ENCODE data around the gene IQCC. TPM values are rescaled to one million over a fixed set of nuclear protein-coding genes. Genes with fewer than 3 reads are reported as not detected.

IQCC gene
- polyA plus RNA-seq, 1 donor from 2014 or later, result 7.5 TPM

- Histone ChIP-seq H3K27ac (ENCODE audit: low read length) (no peak overlapping the region), H3K9me2 (ENCODE audit: insufficient read depth, low read length) (no peaks in the 10 kb centered on the region), H3F3A (ENCODE audit: insufficient read depth, low read length, poor library complexity, severe bottlenecking) (no peaks in the 10 kb centered on the region), H3K9ac (ENCODE audit: low read length) (peak overlapping the region; percentile 14), H3K4me3 (ENCODE audit: low read length) (peak overlapping the region; percentile 60), H2AFZ (ENCODE audit: low read depth, low read length) (no peak overlapping the region), H4K20me1 (ENCODE audit: insufficient read depth) (no peaks in the 10 kb centered on the region), H3K79me2 (replicated peaks; ENCODE audit: insufficient read depth, low read length) (no peaks in the 10 kb centered on the region), H3K9me3 (ENCODE audit: low read length) (no peaks in the 10 kb centered on the region), H3K27me3 (ENCODE audit: insufficient read depth, low read depth, low read length) (peaks cover 24% of the 10 kb centered on the region), H3K36me3 (ENCODE audit: insufficient read depth, low read length) (no peaks in the 10 kb centered on the region), H3K4me2 (ENCODE audit: low read length) (no peak overlapping the region)
- no peak for TF ChIP-seq SMC3 (conservative IDR thresholded peaks at IDR 0.05; ENCODE audit: poor library complexity)
- TF ChIP-seq, protein P1, sequence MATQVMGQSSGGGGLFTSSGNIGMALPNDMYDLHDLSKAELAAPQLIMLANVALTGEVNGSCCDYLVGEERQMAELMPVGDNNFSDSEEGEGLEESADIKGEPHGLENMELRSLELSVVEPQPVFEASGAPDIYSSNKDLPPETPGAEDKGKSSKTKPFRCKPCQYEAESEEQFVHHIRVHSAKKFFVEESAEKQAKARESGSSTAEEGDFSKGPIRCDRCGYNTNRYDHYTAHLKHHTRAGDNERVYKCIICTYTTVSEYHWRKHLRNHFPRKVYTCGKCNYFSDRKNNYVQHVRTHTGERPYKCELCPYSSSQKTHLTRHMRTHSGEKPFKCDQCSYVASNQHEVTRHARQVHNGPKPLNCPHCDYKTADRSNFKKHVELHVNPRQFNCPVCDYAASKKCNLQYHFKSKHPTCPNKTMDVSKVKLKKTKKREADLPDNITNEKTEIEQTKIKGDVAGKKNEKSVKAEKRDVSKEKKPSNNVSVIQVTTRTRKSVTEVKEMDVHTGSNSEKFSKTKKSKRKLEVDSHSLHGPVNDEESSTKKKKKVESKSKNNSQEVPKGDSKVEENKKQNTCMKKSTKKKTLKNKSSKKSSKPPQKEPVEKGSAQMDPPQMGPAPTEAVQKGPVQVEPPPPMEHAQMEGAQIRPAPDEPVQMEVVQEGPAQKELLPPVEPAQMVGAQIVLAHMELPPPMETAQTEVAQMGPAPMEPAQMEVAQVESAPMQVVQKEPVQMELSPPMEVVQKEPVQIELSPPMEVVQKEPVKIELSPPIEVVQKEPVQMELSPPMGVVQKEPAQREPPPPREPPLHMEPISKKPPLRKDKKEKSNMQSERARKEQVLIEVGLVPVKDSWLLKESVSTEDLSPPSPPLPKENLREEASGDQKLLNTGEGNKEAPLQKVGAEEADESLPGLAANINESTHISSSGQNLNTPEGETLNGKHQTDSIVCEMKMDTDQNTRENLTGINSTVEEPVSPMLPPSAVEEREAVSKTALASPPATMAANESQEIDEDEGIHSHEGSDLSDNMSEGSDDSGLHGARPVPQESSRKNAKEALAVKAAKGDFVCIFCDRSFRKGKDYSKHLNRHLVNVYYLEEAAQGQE (IDR thresholded peaks at IDR 0.05; ENCODE audit: borderline replicate concordance), result no peak
- TF ChIP-seq EP300 (conservative IDR thresholded peaks at IDR 0.05; ENCODE audit: poor library complexity, severe bottlenecking), result no peak
- TF ChIP-seq CTCF (IDR thresholded peaks at IDR 0.05; ENCODE audit: poor library complexity, severe bottlenecking), result peak; percentile 43
- no peak for TF ChIP-seq TAF1 (IDR thresholded peaks at IDR 0.05; ENCODE audit: low read depth)
Measured at GRCh38 chr1:32240140-32240951, 34.9 kb downstream of the IQCC start.

- H3K9me3 ChIP-seq (ENCODE audit: low read length), result no peaks in the 10 kb centered on the region
- no peaks in the 10 kb centered on the region for H3K9me2 ChIP-seq (ENCODE audit: insufficient read depth, low read length)
- TF ChIP-seq SMC3 (conservative IDR thresholded peaks at IDR 0.05; ENCODE audit: poor library complexity), result no peak
- no peak for TF ChIP-seq TAF1 (IDR thresholded peaks at IDR 0.05; ENCODE audit: low read depth)
- no peak for TF ChIP-seq MXI1 (conservative IDR thresholded peaks at IDR 0.05; ENCODE audit: poor library complexity, severe bottlenecking)
- no peak for TF ChIP-seq RAD21 (conservative IDR thresholded peaks at IDR 0.05)
- TF ChIP-seq EZH2 (IDR thresholded peaks at IDR 0.05; ENCODE audit: borderline replicate concordance, insufficient read depth, low read length, poor library complexity, severe bottlenecking), result no peak
- TF ChIP-seq POLR2AphosphoS5 (IDR thresholded peaks at IDR 0.05), result no peak
- TF ChIP-seq, protein P1 (IDR thresholded peaks at IDR 0.05; ENCODE audit: borderline replicate concordance), result no peak
- no peak for TF ChIP-seq EP300 (conservative IDR thresholded peaks at IDR 0.05; ENCODE audit: poor library complexity, severe bottlenecking)
- TF ChIP-seq CTCF (IDR thresholded peaks at IDR 0.05; ENCODE audit: poor library complexity, severe bottlenecking), result no peak
- no peak overlapping the region for H3K27ac ChIP-seq (ENCODE audit: low read length)
- H3K4me2 ChIP-seq (ENCODE audit: low read length), result no peak overlapping the region
- no peak overlapping the region for H2AFZ ChIP-seq (ENCODE audit: low read depth, low read length)
- H3K36me3 ChIP-seq (ENCODE audit: insufficient read depth, low read length), result no peaks in the 10 kb centered on the region
- H3F3A ChIP-seq (ENCODE audit: insufficient read depth, low read length, poor library complexity, severe bottlenecking), result no peaks in the 10 kb centered on the region
- peak overlapping the region; percentile 14 for H3K9ac ChIP-seq (ENCODE audit: low read length)
- no peaks in the 10 kb centered on the region for H3K79me2 ChIP-seq (replicated peaks; ENCODE audit: insufficient read depth, low read length)
- peaks cover 24% of the 10 kb centered on the region for H3K27me3 ChIP-seq (ENCODE audit: insufficient read depth, low read depth, low read length)
- peak overlapping the region; percentile 60 for H3K4me3 ChIP-seq (ENCODE audit: low read length)
- H4K20me1 ChIP-seq (ENCODE audit: insufficient read depth), result no peaks in the 10 kb centered on the region
Measured at GRCh38 chr1:32241001-32241763, 35.7 kb downstream of the IQCC start.
